Cerebellar nuclear complex (tissue), 1 donor: ENCODE results near the gene NPM3.
A peak's percentile ranks its signal among the peaks of the same experiment; 100 is the strongest.
"Not testable (repeated sequence)": the region's sequence is repeated elsewhere in the genome, so short reads cannot be mapped to it uniquely, and the experiment has no call there.

ENCODE experiments used
- DNase-seq, 2 experiments: peaks; one replicate each; lab custom pipeline; 2025; lab: John Stamatoyannopoulos, UW

The NPM3 gene

GRCh38 chr10:101803511-101803910 is 20.3 kb upstream of the NPM3 start:
- no peak for DNase-seq

GRCh38 chr10:101797403-101798059 is 14.3 kb upstream of the NPM3 start:
- DNase-seq: no peak

- no peak for DNase-seq
Measured at GRCh38 chr10:101793526-101793925, 10.3 kb upstream of the NPM3 start.

- no peak for DNase-seq
Measured at GRCh38 chr10:101789686-101790085, 6.4 kb upstream of the NPM3 start.

GRCh38 chr10:101789231-101789630 is 6.0 kb upstream of the NPM3 start:
- not testable (repeated sequence) for DNase-seq

GRCh38 chr10:101785801-101786200 is 2.6 kb upstream of the NPM3 start:
- no peak for DNase-seq

- DNase-seq: no peak
Measured at GRCh38 chr10:101784558-101784957, 1.3 kb upstream of the NPM3 start.

- no peak for DNase-seq
Measured at GRCh38 chr10:101783736-101784118, 481 bp upstream of the NPM3 start.

- no peak for DNase-seq
Measured at GRCh38 chr10:101781984-101782810, 1.0 kb downstream of the NPM3 start.

- DNase-seq: no peak
Measured at GRCh38 chr10:101781655-101781983, 1.6 kb downstream of the NPM3 start.

- DNase-seq: no peak
Measured at GRCh38 chr10:101780818-101781654, 2.2 kb downstream of the NPM3 start.

GRCh38 chr10:101780187-101780817 is 2.9 kb downstream of the NPM3 start:
- no peak for DNase-seq

GRCh38 chr10:101779544-101780186 is 3.6 kb downstream of the NPM3 start:
- DNase-seq: peak in 1 of 2 experiments; percentile 1

GRCh38 chr10:101778781-101779543 is 4.3 kb downstream of the NPM3 start:
- DNase-seq: no peak

GRCh38 chr10:101778151-101778780 is 5.0 kb downstream of the NPM3 start:
- DNase-seq: no peak

GRCh38 chr10:101777619-101778145 is 5.6 kb downstream of the NPM3 start:
- no peak for DNase-seq

- DNase-seq: no peak
Measured at GRCh38 chr10:101776161-101776817, 7.0 kb downstream of the NPM3 start.

GRCh38 chr10:101775273-101776160 is 7.7 kb downstream of the NPM3 start, which contains the start of gene FGF8:
Gene FGF8 (minus strand): TSS chr10:101776114. CDS start chr10:101775900, 214 bp downstream.
- DNase-seq: no peak
